HG02623 (cell line): ENCODE data around the gene PACSIN2.
"Not testable (repeated sequence)": the region's sequence is repeated elsewhere in the genome, so short reads cannot be mapped to it uniquely, and the experiment has no call there.

Experiments
- ATAC-seq: cut with Tn5 transposase; IDR thresholded peaks from one replicate; pipeline ENCODE4 v1.9.1; 2021; ENCODE audit warnings: moderate library complexity; ENCODE audit not compliant: unreplicated experiment

Gene PACSIN2

GRCh38 chr22:43014869-43015676, at the start of gene PACSIN2:
PACSIN2 (minus strand) TSS chr22:43015149; CDS start chr22:42912080, 103,069 bp downstream.
- peak; percentile 92 for ATAC-seq

- ATAC-seq = no peak
Observed at GRCh38 chr22:43060183-43060582, 45.2 kb upstream of the PACSIN2 start.

- no peak for ATAC-seq
Observed at GRCh38 chr22:43057641-43058040, 42.7 kb upstream of the PACSIN2 start.

GRCh38 chr22:43053176-43053575, 38.2 kb upstream of the PACSIN2 start:
- ATAC-seq = no peak

- no peak for ATAC-seq
Observed at GRCh38 chr22:43050995-43051394, 36.0 kb upstream of the PACSIN2 start.

- ATAC-seq = no peak
Observed at GRCh38 chr22:43047605-43048004, 32.7 kb upstream of the PACSIN2 start.

GRCh38 chr22:43044290-43044712, 29.4 kb upstream of the PACSIN2 start:
- no peak for ATAC-seq

GRCh38 chr22:43042101-43042780, 27.3 kb upstream of the PACSIN2 start:
- ATAC-seq = no peak

GRCh38 chr22:43039800-43040199, 24.9 kb upstream of the PACSIN2 start:
- ATAC-seq = no peak

- ATAC-seq = no peak
Observed at GRCh38 chr22:43038325-43038724, 23.4 kb upstream of the PACSIN2 start.

- no peak for ATAC-seq
Observed at GRCh38 chr22:43036282-43036829, 21.4 kb upstream of the PACSIN2 start.

- no peak for ATAC-seq
Observed at GRCh38 chr22:43035250-43035649, 20.3 kb upstream of the PACSIN2 start.

GRCh38 chr22:43031617-43032016, 16.7 kb upstream of the PACSIN2 start:
- no peak for ATAC-seq

- ATAC-seq = no peak
Observed at GRCh38 chr22:43018615-43019014, 3.7 kb upstream of the PACSIN2 start.

GRCh38 chr22:43017525-43018460, 2.8 kb upstream of the PACSIN2 start:
- no peak for ATAC-seq

GRCh38 chr22:43016150-43016549, 1.2 kb upstream of the PACSIN2 start:
- ATAC-seq = not testable (repeated sequence)

GRCh38 chr22:43015677-43016042, 711 bp upstream of the PACSIN2 start:
- ATAC-seq = no peak

GRCh38 chr22:43014316-43014868, 557 bp downstream of the PACSIN2 start:
- no peak for ATAC-seq

GRCh38 chr22:43013355-43014315, 1.3 kb downstream of the PACSIN2 start:
- no peak for ATAC-seq
